Endothelial cell of umbilical vein (primary cell): ENCODE data around the gene RAC2. TPM values are rescaled to one million over a fixed set of nuclear protein-coding genes. Genes with fewer than 3 reads are reported as not detected.

Experiments
- BruUV-seq: library from RNA; stranded (reverse); fragments of 400-500 nt; replicated peaks from 2 replicates; lab custom pipeline; 2021; lab: Mats Ljungman, UMichigan
- CTCF ChIA-PET: fragments of 300-600, 350-600 bp; sonication (Branson Sonifier 250); formaldehyde crosslinking; loops from one replicate; lab custom pipeline; 2021; ENCODE audit warnings: antibody characterized with exemption, inconsistent platforms; lab: Charles Lee
- POLR2A ChIA-PET: fragments of 300-600, 350-600 bp; sonication (Branson Sonifier 250); formaldehyde crosslinking; loops from one replicate; lab custom pipeline; 2021; ENCODE audit warnings: antibody characterized with exemption, inconsistent platforms; lab: Charles Lee
- DNase-seq: peaks from one replicate; pipeline ENCODE4 v3.0.0-alpha.2; 2011; ENCODE audit warnings: low read depth, low spot score
- FAIRE-seq: peaks from 2 replicates; lab custom pipeline; 2011; peaks lifted over from hg19 to GRCh38; lab: Jason Lieb, UNC
- H2AFZ ChIP-seq: 2 replicates; pipeline ENCODE4 v1.6.0; 2012; ENCODE audit warnings: low read depth, low read length, control low read depth, inconsistent platforms
- H3K27ac ChIP-seq: 2 replicates; pipeline ENCODE4 v1.5.1; 2011; ENCODE audit warnings: low read depth, mild to moderate bottlenecking, control low read depth, low read length, moderate library complexity; ENCODE audit not compliant: insufficient read depth
- H3K27me3 ChIP-seq, 2 experiments: 2 replicates each; pipeline versions ENCODE4 v1.6.0 to v1.6.1; 2011; ENCODE audit warnings: low read length in 2 of 2, mixed read lengths in 1 of 2; ENCODE audit not compliant: control insufficient read depth in 2 of 2, insufficient read depth in 2 of 2
- H3K36me3 ChIP-seq, 2 experiments: 2 replicates in 1 of 2; 3 replicates in 1 of 2; pipeline ENCODE4 v1.5.1; 2011; ENCODE audit warnings: low read length in 2 of 2, mild to moderate bottlenecking in 1 of 2, moderate library complexity in 1 of 2; ENCODE audit not compliant: control insufficient read depth in 2 of 2, insufficient read depth in 2 of 2; ENCODE audit errors: extremely low read depth in 1 of 2
- H3K4me1 ChIP-seq: 3 replicates; pipeline ENCODE4 v1.5.1; 2011; ENCODE audit warnings: mild to moderate bottlenecking, low read length; ENCODE audit not compliant: control insufficient read depth, insufficient read depth; ENCODE audit errors: extremely low read depth
- H3K4me2 ChIP-seq: 2 replicates; pipeline ENCODE4 v1.6.1; 2011; ENCODE audit warnings: low read length, control low read depth, mixed read lengths; ENCODE audit not compliant: insufficient read depth
- H3K4me3 ChIP-seq, 3 experiments: fragments of 200-600 bp in 1 of 3; sonication (generic), shearing (Covaris generic) in 1 of 3; replicated peaks in 1 of 3; 2 replicates each; pipeline ENCODE4 v1.5.1; 2011 to 2016; ENCODE audit warnings: control low read depth in 3 of 3, low read length in 3 of 3, mild to moderate bottlenecking in 2 of 3, inconsistent platforms in 1 of 3, low read depth in 1 of 3, moderate library complexity in 1 of 3; ENCODE audit not compliant: insufficient read depth in 1 of 3
- H3K79me2 ChIP-seq: 2 replicates; pipeline ENCODE4 v1.6.0; 2012; ENCODE audit warnings: low read length, inconsistent platforms; ENCODE audit not compliant: control insufficient read depth, insufficient read depth
- H3K9ac ChIP-seq: replicated peaks from 2 replicates; pipeline ENCODE3; 2011; ENCODE audit warnings: low read length, control low read depth; ENCODE audit not compliant: insufficient read depth; ENCODE audit errors: extremely low read depth
- H3K9me1 ChIP-seq: replicated peaks from 3 replicates; pipeline ENCODE4 v1.6.0; 2011; ENCODE audit warnings: mild to moderate bottlenecking, low read length; ENCODE audit not compliant: control insufficient read depth, insufficient read depth; ENCODE audit errors: extremely low read depth
- H3K9me3 ChIP-seq: replicated peaks from 2 replicates; pipeline ENCODE4 v1.5.1; 2012; ENCODE audit warnings: low read length, inconsistent platforms; ENCODE audit not compliant: control insufficient read depth, insufficient read depth
- H4K20me1 ChIP-seq: replicated peaks from 2 replicates; pipeline ENCODE3; 2011; ENCODE audit warnings: mild to moderate bottlenecking, low read length; ENCODE audit not compliant: control insufficient read depth, insufficient read depth; ENCODE audit errors: extremely low read depth
- CTCF ChIP-seq, 2 donors: IDR thresholded peaks; 1 replicate in 1 of 2; 2 replicates in 1 of 2; pipeline ENCODE4 v1.5.1; 2011; ENCODE audit warnings: low read length in 2 of 2, mild to moderate bottlenecking in 2 of 2, moderate library complexity in 2 of 2, control low read depth in 1 of 2, inconsistent platforms in 1 of 2, low read depth in 1 of 2; ENCODE audit not compliant: insufficient read depth in 1 of 2; ENCODE audit errors: extremely low read depth in 1 of 2
- EZH2 ChIP-seq: IDR thresholded peaks from 2 replicates; pipeline ENCODE4 v1.6.1; 2012; ENCODE audit warnings: borderline replicate concordance, low read depth, mild to moderate bottlenecking, moderate library complexity, low read length, inconsistent platforms; ENCODE audit not compliant: severe bottlenecking
- FOS ChIP-seq: IDR thresholded peaks from 2 replicates; pipeline ENCODE4 v1.6.1; 2011; ENCODE audit warnings: mild to moderate bottlenecking, low read length, moderate library complexity, borderline replicate concordance; ENCODE audit not compliant: insufficient read depth
- GATA2 ChIP-seq: IDR thresholded peaks from 2 replicates; pipeline ENCODE4 v1.7.0; 2011; ENCODE audit warnings: low read depth, mild to moderate bottlenecking, moderate library complexity, mixed read lengths, low read length; ENCODE audit not compliant: insufficient read length, insufficient read depth
- JUN ChIP-seq: IDR thresholded peaks from 2 replicates; pipeline ENCODE4 v1.6.1; 2011; ENCODE audit warnings: borderline replicate concordance, low read depth; ENCODE audit not compliant: insufficient read length, insufficient read depth
- MAX ChIP-seq: IDR thresholded peaks from 2 replicates; pipeline ENCODE4 v1.6.1; 2011; ENCODE audit not compliant: insufficient read depth, insufficient read length
- MYC ChIP-seq: IDR thresholded peaks from one replicate; pipeline ENCODE4 v1.6.1; 2011; ENCODE audit warnings: mild to moderate bottlenecking, low read depth, low read length
- POLR2A ChIP-seq: IDR thresholded peaks from 2 replicates; pipeline ENCODE4 v1.6.1; 2012; ENCODE audit warnings: low read depth, mild to moderate bottlenecking, control low read depth, low read length
- POLR2AphosphoS5 ChIP-seq: IDR thresholded peaks from 2 replicates; pipeline ENCODE4 v1.6.1; 2012; ENCODE audit warnings: low read depth, mild to moderate bottlenecking, control low read depth, low read length, moderate library complexity; ENCODE audit not compliant: insufficient read depth
- dilution Hi-C: fragments of 300-500 bp; cut with MboI; formaldehyde crosslinking; loops from one replicate; pipeline ENCODE4 v1.15.0; 2019; ENCODE audit warnings: low sequenced_read_pairs; ENCODE audit not compliant: extremely low pct_ligation_motif_present
- intact Hi-C: fragments of 100-400 bp; cut with micrococcal nuclease; formaldehyde crosslinking; loops from one replicate; pipeline ENCODE4 v1.10.0; 2022
- polyA plus RNA-seq, 4 experiments: library from polyadenylated mRNA; depleted of rRNA in 3 of 4; stranded (reverse) in 3 of 4; unstranded in 1 of 4; fragments of >200 nt; gene quantifications; 2 replicates each; pipeline versions ENCODE4 v1.2.1 to v1.2.3, GENCODE V29; 2011 to 2012; ENCODE audit warnings: missing spikeins in 1 of 4
- total RNA-seq: library from RNA; stranded (reverse); gene quantifications from 2 replicates; pipeline ENCODE4 v1.2.3, GENCODE V29; 2021

Gene RAC2
- total and polyA plus RNA-seq, 2 donors (not counting 3 experiments of a cell fraction or from before 2014, with no cell fraction given), result 122 to 181 TPM

- FAIRE-seq (no peak), DNase-seq (no peak)
- Histone ChIP-seq H3K9me3 (no peaks in the 10 kb centered on the region), H3K79me2 (no peaks in the 10 kb centered on the region), H3K27ac (no peak overlapping the region), H4K20me1 (no peaks in the 10 kb centered on the region), H3K9ac (no peak overlapping the region), H3K4me3 (no peak overlapping the region), H2AFZ (no peak overlapping the region), H3K27me3 (no peaks in the 10 kb centered on the region), H3K4me2 (no peak overlapping the region), H3K4me1 (peaks cover under 1% of the 10 kb centered on the region), H3K9me1 (no peaks in the 10 kb centered on the region), H3K36me3 (no peaks in the 10 kb centered on the region)
- CTCF ChIA-PET, result interaction anchor here (1.5 to 2.8 kb wide), 2 partner anchors 17 to 55 kb away, joined by 4 to 13 read pairs; no protein-coding TSS in a partner anchor
- TF ChIP-seq POLR2A (no peak), MYC (no peak), GATA2 (no peak), MAX (no peak), EZH2 (no peak), FOS (no peak)
- dilution Hi-C loops (no loop called here), intact Hi-C loops (no loop called here)
- POLR2A ChIA-PET, result no interaction called here
- no TSS peak for BruUV-seq
Measured at GRCh38 chr22:37276776-37277175, 32.7 kb upstream of the RAC2 start.

- ChIA-PET POLR2A (no interaction called here), CTCF (interaction anchor here (0.9 kb wide), 1 partner anchor 181 kb away, joined by 3 read pairs; no protein-coding TSS in a partner anchor)
- Histone ChIP-seq H3K79me2 (no peaks in the 10 kb centered on the region), H2AFZ (no peak overlapping the region), H3K9me1 (no peaks in the 10 kb centered on the region), H3K9me3 (no peaks in the 10 kb centered on the region), H3K4me2 (no peak overlapping the region), H3K4me1 (peaks cover 11% of the 10 kb centered on the region), H3K9ac (no peak overlapping the region), H4K20me1 (no peaks in the 10 kb centered on the region), H3K36me3 (no peaks in the 10 kb centered on the region), H3K4me3 (no peak overlapping the region), H3K27ac (no peak overlapping the region), H3K27me3 (no peaks in the 10 kb centered on the region)
- FAIRE-seq (no peak), DNase-seq (no peak)
- TF ChIP-seq POLR2A (no peak), JUN (no peak), CTCF (IDR thresholded peaks at IDR 0.05; ENCODE audit: extremely low read depth in 1 of 2, insufficient read depth in 1 of 2, low read depth in 1 of 2, low read length in 2 of 2) (no peak), FOS (no peak), EZH2 (no peak), MAX (no peak), POLR2AphosphoS5 (no peak), GATA2 (no peak), MYC (no peak)
- dilution Hi-C loops, result no loop called here
- no TSS peak for BruUV-seq
- intact Hi-C loops, result no loop called here
Measured at GRCh38 chr22:37275622-37276021, 31.6 kb upstream of the RAC2 start.
